SK-N-SH (cell line): ENCODE data around the gene SPDEF.

ENCODE experiments used
- CHD2 ChIP-seq: fragments of 150-350 bp; IDR thresholded peaks from 2 replicates; pipeline ENCODE4 v1.6.1; 2018; ENCODE audit warnings: low read length; ENCODE audit not compliant: partially characterized antibody
- CTCF ChIP-seq: fragments of 200-600 bp; sonication (generic); IDR thresholded peaks from 2 replicates; pipeline ENCODE4 v1.6.1; 2017; ENCODE audit warnings: antibody characterized with exemption, mild to moderate bottlenecking, moderate library complexity
- EZH2phosphoT487 ChIP-seq: fragments of 200-600 bp; sonication (generic); IDR thresholded peaks from 2 replicates; pipeline ENCODE4 v1.6.1; 2017; ENCODE audit warnings: low read depth, mixed run types, mild to moderate bottlenecking, antibody characterized with exemption, moderate library complexity, borderline replicate concordance
- FOXM1 ChIP-seq: IDR thresholded peaks from 2 replicates; pipeline ENCODE4 v1.4.0; 2012; ENCODE audit warnings: low read depth, mild to moderate bottlenecking
- JUND ChIP-seq: IDR thresholded peaks from 2 replicates; pipeline ENCODE4 v1.4.0; 2012
- MXI1 ChIP-seq: IDR thresholded peaks from 2 replicates; pipeline ENCODE4 v1.6.1; 2012; ENCODE audit warnings: mild to moderate bottlenecking, low read depth, low read length, improper control_type of control experiment
- USF2 ChIP-seq: fragments of 150-350 bp; IDR thresholded peaks from 2 replicates; pipeline ENCODE4 v1.6.1; 2017; ENCODE audit warnings: antibody characterized with exemption, low read length, low read depth, borderline replicate concordance
- ZBTB33 ChIP-seq: IDR thresholded peaks from 2 replicates; pipeline ENCODE4 v1.4.0; 2012; ENCODE audit warnings: low read depth, borderline replicate concordance

- no peak for TF ChIP-seq JUND
- no peak for TF ChIP-seq CHD2
- TF ChIP-seq EZH2phosphoT487: no peak
- no peak for TF ChIP-seq FOXM1
- no peak for TF ChIP-seq CTCF
- no peak for TF ChIP-seq ZBTB33
- TF ChIP-seq USF2: no peak
- no peak for TF ChIP-seq MXI1
Observed at GRCh38 chr6:34517461-34517881, 38.7 kb downstream of the SPDEF start.
